HG02943 (cell line): ENCODE data around the gene PCDH18.
"Not testable (repeated sequence)": the region's sequence is repeated elsewhere in the genome, so short reads cannot be mapped to it uniquely, and the experiment has no call there.

Source experiments
- ATAC-seq: cut with Tn5 transposase; IDR thresholded peaks from one replicate; pipeline ENCODE4 v1.9.1; 2021; ENCODE audit warnings: mild to moderate bottlenecking, low read depth, moderate library complexity; ENCODE audit not compliant: unreplicated experiment

PCDH18 gene

GRCh38 chr4:137531986-137532868 is at the start of gene PCDH18:
Gene PCDH18 (minus strand): TSS chr4:137532494. CDS start chr4:137532088, 406 bp downstream.
- peak; percentile 69 for ATAC-seq

GRCh38 chr4:137576446-137576845 is 44.2 kb upstream of the PCDH18 start:
- ATAC-seq, result no peak

- ATAC-seq, result no peak
Measured at GRCh38 chr4:137572647-137573046, 40.4 kb upstream of the PCDH18 start.

- no peak for ATAC-seq
Measured at GRCh38 chr4:137572163-137572562, 39.9 kb upstream of the PCDH18 start.

- ATAC-seq, result no peak
Measured at GRCh38 chr4:137559801-137560200, 27.5 kb upstream of the PCDH18 start.

- no peak for ATAC-seq
Measured at GRCh38 chr4:137558951-137559350, 26.7 kb upstream of the PCDH18 start.

GRCh38 chr4:137545461-137545861 is 13.2 kb upstream of the PCDH18 start:
- ATAC-seq, result no peak

GRCh38 chr4:137543648-137544047 is 11.4 kb upstream of the PCDH18 start:
- no peak for ATAC-seq

GRCh38 chr4:137543198-137543597 is 10.9 kb upstream of the PCDH18 start:
- ATAC-seq, result no peak

GRCh38 chr4:137541876-137542646 is 9.8 kb upstream of the PCDH18 start:
- ATAC-seq, result no peak

- no peak for ATAC-seq
Measured at GRCh38 chr4:137541181-137541580, 8.9 kb upstream of the PCDH18 start.

GRCh38 chr4:137540356-137540755 is 8.1 kb upstream of the PCDH18 start:
- no peak for ATAC-seq

- no peak for ATAC-seq
Measured at GRCh38 chr4:137538526-137538925, 6.2 kb upstream of the PCDH18 start.

GRCh38 chr4:137537807-137538206 is 5.5 kb upstream of the PCDH18 start:
- not testable (repeated sequence) for ATAC-seq

- no peak for ATAC-seq
Measured at GRCh38 chr4:137536789-137537561, 4.7 kb upstream of the PCDH18 start.

- ATAC-seq, result no peak
Measured at GRCh38 chr4:137535718-137536117, 3.4 kb upstream of the PCDH18 start.

GRCh38 chr4:137534516-137534915 is 2.2 kb upstream of the PCDH18 start:
- ATAC-seq, result no peak

- no peak for ATAC-seq
Measured at GRCh38 chr4:137533855-137534254, 1.6 kb upstream of the PCDH18 start.

GRCh38 chr4:137532869-137533236 is 559 bp upstream of the PCDH18 start:
- peak; percentile 38 for ATAC-seq

- ATAC-seq, result no peak
Measured at GRCh38 chr4:137531168-137531985, 917 bp downstream of the PCDH18 start.
